Activated T-cell treated with anti-CD3 and anti-CD28 coated beads, Interleukin-2, amount 50 U/mL, for 48 hours (primary cell): Measurements from ENCODE around the gene PRDM5.

Source experiments
- DNase-seq, 2 experiments: peaks; one replicate each; pipeline ENCODE4 v3.0.0-alpha.2; 2020

PRDM5 gene

GRCh38 chr4:120855307-120856001 is 67.1 kb downstream of the PRDM5 start:
- no peak for DNase-seq

- no peak for DNase-seq
These were observed 69.2 kb downstream of the PRDM5 start for GRCh38 chr4:120853161-120853935.

- no peak for DNase-seq
These were observed 72.4 kb downstream of the PRDM5 start for GRCh38 chr4:120850018-120850599.

GRCh38 chr4:120847019-120847582 is 75.4 kb downstream of the PRDM5 start:
- no peak for DNase-seq

DNA sequence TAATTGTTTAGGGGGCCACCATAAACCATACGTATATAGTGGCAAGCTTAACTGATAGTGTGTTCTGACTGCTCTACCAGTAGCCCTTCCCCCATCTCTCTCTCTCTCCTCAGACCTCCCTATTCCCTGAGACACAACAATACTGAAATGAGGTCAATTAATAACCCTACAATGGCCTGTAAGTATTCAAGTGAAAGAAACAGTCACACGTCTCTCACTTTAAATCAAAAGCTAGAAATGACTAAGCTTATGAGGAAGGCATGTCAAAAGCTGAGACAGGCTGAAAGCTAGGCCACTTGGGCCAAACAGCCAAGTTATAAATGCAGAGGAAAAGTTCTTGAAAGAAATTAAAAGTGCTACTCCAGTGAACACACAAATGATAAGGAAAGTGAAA is 78.0 kb downstream of the PRDM5 start:
- DNase-seq: peak in 1 of 2 experiments; percentile 33

DNA sequence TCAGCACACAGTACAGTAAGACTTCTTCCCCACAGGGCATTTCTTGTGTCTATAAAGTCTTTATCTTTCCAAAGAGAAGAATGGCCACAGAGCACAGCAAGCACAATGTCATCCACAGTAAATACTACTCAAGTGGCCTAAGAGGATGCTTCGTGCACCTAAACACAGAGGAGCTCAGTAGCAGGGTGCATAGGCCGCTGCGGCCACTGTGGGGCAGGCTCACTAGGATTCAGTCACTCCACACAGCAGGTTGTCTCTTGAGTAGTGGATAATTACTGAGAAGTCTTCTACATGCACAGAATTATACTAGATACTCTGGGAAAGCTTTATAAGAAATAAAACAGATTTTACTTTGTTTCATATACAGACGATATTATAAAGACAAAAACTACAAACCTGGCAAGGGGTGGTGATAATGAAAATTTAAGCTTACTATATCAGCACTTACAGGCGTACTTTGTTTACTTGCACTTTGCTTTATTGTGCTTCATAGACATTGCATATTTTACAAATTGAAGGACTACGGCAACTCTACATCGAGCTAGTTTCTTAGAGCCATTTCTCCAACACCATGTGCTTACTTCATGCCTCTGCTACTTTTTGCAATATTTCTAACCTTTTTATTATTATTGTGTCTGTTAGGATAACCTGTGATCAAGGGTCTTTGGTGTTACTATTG is 78.5 kb downstream of the PRDM5 start:
- DNase-seq: peak in 1 of 2 experiments; percentile 29

- DNase-seq: no peak
These were observed 80.5 kb downstream of the PRDM5 start for GRCh38 chr4:120842031-120842430.

- DNase-seq: no peak
These were observed 80.9 kb downstream of the PRDM5 start for GRCh38 chr4:120841580-120841979.

DNA sequence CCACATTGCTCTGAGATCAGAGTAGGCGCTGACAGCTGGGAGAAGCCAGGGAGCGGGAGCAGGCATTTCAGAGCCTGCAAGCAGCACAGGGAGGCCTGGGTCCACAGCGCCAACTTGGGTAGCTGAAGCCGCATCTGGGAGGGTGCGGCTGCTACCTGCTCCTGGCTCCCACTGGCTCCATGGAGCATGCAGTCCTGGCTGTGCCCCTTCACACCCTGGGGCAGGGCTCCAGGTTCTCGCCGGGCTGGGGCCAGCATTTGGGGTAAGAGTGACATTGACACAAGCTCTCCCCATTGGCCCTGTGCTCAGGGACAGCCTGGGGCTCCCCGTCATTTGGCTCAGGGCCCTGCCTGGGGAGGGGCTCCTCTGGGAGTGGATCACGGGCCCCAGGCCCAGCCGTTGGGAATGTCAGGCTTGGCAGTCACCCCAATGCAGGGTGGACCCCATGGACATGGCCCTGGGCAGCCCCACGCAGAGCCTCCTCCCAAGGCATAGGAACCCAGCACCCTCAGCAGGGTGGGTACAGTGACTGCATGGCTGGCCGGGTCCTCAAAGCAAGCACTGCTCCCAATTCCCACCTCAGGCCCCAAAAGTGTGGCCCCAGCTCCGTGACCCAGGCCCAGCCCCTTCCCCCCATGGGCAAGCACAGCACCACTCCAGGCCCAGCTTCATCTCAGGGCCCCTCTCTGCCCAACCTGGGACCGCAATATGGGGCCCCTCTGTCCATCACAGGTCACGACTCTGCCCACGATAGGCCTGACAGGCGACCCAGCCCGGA is 82.4 kb downstream of the PRDM5 start:
- DNase-seq: no peak

DNA sequence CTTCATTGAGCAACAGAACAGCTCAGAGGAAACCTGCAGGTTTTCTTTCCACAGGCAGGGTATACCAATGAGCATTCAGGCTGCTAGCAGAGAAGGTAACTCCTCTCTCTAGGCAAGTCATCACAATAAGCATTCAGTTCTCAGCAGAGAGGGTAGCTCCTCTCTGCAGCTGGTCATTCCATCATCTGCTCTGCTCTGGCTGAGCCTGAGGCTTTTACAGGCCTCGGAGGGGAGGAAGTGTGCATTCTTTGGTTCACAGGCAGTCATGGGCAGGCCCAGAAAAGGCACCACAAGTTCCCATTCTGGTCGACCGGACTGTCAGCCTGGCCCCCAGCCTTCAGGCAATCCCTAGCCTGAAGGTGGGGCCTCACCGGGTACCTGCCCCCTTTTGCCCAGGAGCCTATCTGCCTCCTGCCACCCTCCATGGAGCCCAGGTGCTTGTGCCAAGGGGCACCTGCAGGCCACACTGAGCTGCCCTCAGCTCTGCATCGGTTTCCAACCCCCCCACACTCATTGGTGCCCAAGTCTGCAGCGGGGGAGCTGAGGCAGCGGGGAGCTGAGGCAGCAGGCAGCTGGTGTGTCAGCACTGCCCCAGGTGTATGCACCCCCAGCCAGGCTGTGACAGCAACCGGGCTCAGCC is 83.1 kb downstream of the PRDM5 start:
- DNase-seq: no peak

DNA sequence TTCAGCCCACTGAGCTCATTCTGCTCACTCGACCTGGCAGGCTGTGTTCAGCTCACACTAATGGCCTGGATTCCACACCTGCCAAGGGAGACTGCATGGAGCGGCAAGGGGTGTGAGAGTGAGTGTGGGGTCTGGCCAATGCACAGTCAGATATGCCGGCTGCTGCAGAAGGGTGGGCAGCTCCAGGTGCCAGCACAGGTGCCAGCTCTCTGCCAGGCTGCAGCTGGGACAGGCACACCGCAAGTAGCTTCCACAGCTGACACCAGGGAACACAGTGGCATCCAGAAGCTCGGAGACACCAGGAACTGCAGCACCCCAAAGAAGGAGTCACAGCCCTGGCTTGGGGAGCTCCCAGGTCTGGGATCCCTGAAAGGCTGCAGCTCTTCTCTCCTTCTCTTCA is 83.7 kb downstream of the PRDM5 start:
- no peak for DNase-seq

DNA sequence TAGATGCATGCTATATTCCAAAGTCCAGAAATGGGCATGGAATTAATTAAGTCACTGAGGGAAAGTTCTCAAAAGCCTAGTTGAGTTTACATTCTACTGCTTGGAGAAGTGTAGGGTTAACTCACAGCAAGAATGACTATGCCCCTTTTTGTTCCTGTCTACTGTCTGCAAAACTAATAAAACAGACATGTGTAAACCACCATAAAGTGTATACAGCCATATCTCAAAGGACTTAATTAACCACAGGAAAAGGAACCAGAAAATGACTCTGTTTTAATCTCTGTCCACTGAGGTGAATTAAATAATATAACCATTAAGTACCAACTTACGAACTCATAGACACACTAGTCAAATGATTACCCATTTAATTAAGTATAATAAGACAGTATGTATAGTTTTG is 84.9 kb downstream of the PRDM5 start:
- DNase-seq: no peak

- DNase-seq: no peak
These were observed 87.2 kb downstream of the PRDM5 start for GRCh38 chr4:120835342-120835741.

DNA sequence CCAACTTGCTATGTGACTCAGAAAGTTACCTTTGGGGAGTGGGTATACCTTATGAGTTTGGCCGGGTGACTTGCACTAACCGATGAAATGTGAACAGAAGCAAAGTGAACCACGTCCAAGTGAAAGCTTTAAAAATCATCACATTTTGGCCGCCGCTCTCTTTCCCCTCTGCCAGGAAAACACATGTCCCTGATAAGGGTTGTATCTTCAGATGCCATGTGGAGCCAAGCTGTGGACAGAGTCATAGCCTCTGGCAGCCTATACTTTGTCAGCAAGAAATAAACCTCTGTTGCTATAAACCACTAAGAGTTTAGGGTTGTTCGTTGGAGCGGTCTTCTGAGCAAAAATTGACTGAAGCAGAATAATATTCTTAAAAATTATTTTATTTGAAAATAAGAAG is 92.3 kb downstream of the PRDM5 start:
- DNase-seq: no peak

DNA sequence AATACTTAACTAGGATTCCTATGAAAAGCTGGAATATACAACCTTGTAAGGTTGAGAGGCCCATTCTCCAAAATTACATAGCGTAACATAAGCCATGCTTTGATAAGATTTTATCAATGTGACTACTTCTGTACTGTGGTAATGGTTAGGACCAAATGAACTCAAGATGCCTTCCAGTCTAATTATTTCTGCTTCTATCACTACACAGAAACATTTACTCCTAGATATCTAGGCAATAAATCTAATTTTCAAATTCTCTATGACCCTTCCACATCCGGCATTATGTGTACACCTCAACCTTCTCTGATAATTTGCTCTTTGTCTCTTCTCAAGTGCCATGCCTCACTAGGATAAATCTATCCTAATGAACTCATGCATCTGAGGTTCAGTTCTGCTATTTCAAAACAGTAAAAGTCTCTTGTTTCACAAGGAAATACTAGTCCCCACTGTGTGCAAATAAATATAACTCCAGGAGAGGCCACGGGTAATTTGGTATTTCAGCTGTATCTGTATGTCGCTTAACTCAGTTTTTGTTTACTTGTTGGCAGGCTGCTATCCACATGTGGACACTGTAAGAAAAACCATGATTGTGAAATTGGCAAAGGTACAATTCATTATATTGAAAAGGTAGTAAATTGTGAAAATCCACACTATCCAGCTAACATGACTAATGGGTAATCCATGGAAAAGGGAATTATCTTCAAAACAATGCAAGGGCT is 93.3 kb downstream of the PRDM5 start:
- no peak for DNase-seq

DNA sequence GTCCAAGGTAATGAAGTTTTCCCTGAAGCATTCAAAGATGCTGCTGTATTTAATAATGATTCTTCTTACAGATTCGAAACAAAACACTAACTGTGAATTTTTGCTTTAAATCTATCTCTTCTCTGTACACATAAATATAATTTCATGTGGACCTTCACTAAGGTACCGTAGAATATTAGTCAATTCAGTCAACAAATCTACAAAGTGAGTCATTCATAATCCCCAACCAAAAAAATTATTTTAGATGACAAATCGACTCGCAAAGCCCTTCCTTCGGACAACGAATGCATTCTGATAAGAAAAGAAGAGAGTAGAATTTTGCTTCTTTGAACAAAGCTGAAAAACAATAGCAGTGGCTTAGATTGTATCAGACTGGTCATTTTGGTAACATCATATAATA is 95.7 kb downstream of the PRDM5 start:
- no peak for DNase-seq

DNA sequence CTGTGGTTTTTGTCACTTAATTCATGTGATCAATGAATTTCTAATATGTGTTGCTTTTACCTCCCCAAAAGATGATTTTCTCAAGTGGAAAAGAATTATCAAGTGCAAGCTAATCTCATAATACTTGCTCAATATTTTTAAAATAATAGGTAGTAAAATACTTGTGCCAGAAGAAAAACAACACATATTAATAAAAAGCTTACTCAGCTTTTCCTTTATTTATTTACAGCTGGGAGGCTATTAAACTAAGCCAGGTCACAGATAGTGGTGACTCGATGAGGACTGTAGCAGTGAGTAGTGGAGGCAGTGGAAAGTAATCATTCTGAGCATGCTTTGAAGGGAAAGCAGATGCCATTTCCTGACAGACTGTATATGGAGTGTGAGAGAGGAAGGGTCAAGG is 96.1 kb downstream of the PRDM5 start:
- no peak for DNase-seq

GRCh38 chr4:120824946-120825345 is 97.6 kb downstream of the PRDM5 start:
- DNase-seq: no peak

- DNase-seq: no peak
These were observed 100.5 kb downstream of the PRDM5 start for GRCh38 chr4:120821977-120822376.

GRCh38 chr4:120821029-120821428 is 101.5 kb downstream of the PRDM5 start:
- no peak for DNase-seq

DNA sequence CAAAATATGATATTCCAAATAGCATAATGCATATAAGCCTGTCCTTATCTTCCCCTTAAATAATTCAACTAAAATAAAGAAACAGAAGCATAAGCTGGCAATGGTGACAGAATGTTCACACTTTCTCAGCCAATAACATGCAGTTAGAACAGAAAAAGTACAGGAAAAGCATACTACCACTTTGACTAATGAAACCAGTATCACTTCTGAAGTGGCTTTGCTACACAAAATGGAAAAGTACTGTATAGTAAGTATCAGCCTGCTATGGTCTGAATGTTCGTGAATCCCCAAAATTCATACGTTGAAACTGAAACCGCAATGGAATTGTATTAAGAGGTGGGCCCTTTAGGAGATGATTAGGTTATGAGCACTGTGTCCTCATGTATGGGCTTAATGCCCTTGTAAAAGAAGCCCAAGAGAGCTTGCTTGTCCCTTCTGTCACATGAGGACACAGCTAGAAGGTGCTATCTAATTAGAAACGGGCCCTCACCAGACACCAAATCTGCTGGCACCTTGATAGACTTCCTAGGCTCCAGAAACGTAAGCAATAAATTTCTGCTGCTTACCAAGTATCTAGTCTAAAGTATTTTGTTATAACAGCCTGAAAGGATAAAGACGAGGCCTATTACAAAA is 102.6 kb downstream of the PRDM5 start:
- no peak for DNase-seq
